GM19372 (cell line): ENCODE measurements around the gene RS1.

ENCODE experiments used
- ATAC-seq: cut with Tn5 transposase; IDR thresholded peaks from one replicate; pipeline ENCODE4 v1.9.1; 2021; ENCODE audit warnings: mild to moderate bottlenecking, low read depth, moderate library complexity; ENCODE audit not compliant: unreplicated experiment

RS1 gene

DNA sequence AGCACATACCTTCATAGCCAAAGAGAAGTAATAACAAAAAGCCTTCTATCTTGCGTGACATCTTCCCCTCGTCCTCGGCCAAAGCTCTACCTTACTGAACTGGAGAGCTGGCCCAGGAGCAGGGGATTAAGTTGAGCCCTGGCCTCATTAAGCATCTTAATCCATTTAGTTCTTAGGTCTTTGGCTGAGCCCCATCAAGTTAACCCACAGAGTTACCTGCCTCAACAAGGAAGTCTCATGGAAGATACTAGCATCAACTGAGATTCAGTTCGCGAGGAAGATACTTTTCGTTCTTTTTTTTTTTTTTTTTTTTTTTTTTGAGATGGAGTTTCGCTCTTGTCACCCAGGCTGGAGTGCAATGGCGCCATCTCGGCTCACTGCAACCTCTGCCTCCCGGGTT is at the start of gene RS1:
TSS of gene RS1 (minus strand) at position 101 of the 400 bp plus-strand sequence. CDS start at position 61, 40 bp downstream.
- no peak for ATAC-seq

DNA sequence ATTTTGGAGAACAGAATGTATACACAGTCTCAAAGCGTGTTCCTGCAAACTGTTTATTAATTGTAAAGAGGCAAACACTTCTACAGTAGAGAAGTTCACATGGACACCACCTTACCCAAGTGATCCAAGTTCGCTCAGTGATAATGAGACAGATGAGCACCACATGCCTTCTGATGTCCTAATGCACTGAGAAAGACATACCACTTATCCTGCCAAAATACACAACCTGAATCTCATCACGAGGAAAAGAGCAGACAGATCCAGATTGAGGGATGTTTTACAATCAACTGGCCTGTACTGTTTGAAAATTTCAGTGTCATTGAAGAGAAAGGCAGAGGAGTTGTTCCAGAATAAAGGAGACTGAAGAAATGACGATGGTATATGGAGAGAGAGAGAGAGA is 47.9 kb upstream of the RS1 start:
- no peak for ATAC-seq

DNA sequence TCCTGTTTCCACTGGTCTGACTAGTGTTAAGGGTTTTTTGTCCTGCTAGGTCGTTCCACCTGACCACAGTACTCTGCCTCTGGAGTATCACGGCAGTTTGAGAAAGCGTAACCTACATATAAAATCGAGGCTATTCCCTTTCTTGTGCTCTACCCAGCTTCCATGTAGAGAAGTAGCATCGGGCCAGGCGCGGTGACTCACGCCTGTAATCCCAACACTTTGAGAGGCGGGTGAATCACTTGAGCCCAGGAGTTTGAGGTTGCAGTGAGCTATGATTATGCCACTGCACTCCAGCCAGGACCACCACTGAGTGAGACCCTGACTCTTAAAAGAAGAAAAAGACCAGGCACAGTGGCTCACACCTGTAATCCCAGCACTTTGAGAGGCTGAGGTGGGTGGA is 43.0 kb upstream of the RS1 start:
- ATAC-seq, result no peak

- no peak for ATAC-seq
Measured at GRCh38 chrX:18709833-18710232, 37.9 kb upstream of the RS1 start.

DNA sequence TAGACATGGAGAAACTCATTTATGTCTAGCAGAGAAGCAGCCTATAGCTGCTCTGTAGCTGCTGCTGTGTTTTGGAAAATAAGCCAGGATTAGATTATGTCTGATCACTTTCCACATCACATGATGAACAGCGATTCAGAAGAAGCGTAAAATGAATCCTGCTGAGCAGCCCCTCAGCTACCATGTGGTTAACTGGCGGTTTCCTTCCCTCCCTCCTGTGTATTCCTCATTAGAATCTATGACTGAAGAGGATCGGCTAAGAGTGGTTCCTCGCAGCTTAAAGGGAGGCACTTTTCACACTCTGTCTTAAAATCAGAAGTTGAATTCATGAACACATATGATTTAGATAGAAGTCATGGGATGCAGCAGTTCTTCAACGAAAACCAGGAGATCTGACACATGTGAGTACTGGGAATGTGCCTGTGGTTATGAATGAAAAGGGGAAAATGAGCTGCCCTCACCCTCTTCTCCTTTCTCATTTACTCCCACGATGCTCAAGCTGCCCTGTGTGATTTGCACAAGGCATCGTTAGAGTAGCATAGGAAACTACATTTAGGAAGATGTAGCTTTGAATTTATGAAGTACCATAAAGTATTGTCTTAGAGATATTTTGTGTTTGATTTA is 35.6 kb upstream of the RS1 start, which contains the start of gene PPEF1:
TSS of gene PPEF1 (plus strand) at position 220 of the 624 bp plus-strand sequence. CDS start at position 356, 136 bp downstream.
- no peak for ATAC-seq

- no peak for ATAC-seq
Measured at GRCh38 chrX:18702362-18703195, 30.7 kb upstream of the RS1 start.

GRCh38 chrX:18701621-18702361 is 29.9 kb upstream of the RS1 start:
- no peak for ATAC-seq

GRCh38 chrX:18698737-18699650 is 27.1 kb upstream of the RS1 start:
- ATAC-seq, result no peak

DNA sequence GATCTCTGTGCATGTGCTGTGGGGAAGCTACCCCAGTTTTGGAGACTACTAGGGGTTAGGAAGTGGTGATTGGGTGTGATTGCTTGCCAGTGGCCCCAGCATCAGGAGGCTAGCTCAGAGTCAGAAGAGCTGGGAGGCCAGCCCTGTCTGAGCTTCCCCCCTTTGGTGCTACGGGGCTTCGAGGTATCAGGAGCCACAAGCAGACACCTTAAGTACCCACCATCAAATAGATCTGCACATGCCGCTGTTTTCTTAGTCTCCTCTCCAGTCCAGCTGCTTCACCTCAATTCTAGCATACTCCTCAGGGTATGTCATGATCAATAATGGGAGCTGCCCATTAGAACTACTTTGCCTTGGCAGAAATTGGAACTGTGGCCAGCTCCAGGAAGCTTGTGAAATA is 24.7 kb upstream of the RS1 start:
- ATAC-seq, result no peak

- ATAC-seq, result no peak
Measured at GRCh38 chrX:18692541-18692940, 20.6 kb upstream of the RS1 start.

DNA sequence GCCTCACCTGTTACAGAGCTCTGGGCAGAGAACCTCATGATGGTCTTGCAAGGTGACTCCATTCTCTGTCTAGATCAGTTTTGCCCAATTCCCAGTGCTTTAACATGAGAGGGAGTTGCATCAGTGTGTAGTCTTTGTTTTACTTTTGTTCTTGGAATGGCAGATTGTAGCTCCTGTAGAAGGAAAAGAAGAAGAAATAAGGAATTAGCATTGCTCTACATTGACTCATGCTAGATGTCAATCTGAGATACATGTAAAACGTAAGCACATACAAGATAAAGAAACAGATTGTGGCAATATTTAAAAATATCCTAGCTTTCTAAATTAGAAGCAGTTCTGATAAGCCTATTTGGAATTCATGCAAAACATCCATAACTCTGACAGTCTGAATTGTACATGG is 19.5 kb upstream of the RS1 start:
- no peak for ATAC-seq

- no peak for ATAC-seq
Measured at GRCh38 chrX:18687856-18688495, 16.1 kb upstream of the RS1 start.

DNA sequence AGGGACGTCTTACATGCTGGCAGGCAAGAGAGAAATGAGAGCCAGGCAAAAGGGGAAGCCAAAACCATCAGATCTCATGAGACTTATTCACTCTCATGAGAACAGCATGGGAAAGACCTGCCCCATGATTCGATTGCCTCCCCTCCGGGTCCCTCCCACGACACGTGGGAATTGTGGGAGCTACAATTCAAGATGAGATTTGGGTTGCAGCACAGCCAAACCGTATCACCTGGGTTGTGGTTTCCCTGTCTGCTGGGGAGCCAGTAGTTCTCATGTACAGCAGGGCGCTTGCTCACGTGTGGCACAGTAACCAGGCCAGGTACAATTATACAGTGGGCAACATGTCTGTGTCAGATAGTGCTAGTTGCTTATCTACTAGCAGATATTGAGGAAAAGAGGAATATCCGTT is 11.1 kb upstream of the RS1 start:
- ATAC-seq, result no peak

DNA sequence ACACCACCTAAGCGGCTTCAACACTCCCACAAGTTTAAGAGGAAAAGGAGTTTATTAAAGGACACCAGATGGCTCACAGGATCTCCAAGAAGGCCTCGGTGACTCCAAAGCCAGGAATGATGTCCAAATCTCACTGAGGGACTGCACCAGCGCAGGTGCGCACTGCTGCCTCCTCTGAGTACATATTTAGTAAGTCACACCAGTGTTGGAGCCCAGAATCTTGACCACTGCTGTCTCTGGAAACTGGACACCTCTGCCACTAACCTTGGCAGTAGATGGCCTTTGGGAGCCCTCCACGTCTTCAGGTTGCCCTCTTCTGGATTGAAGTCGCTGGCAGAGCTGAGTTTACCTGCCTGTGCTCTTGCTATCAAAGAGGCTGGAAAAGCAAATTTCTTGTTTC is 10.1 kb upstream of the RS1 start:
- ATAC-seq, result no peak

- no peak for ATAC-seq
Measured at GRCh38 chrX:18677161-18677869, 5.4 kb upstream of the RS1 start.

DNA sequence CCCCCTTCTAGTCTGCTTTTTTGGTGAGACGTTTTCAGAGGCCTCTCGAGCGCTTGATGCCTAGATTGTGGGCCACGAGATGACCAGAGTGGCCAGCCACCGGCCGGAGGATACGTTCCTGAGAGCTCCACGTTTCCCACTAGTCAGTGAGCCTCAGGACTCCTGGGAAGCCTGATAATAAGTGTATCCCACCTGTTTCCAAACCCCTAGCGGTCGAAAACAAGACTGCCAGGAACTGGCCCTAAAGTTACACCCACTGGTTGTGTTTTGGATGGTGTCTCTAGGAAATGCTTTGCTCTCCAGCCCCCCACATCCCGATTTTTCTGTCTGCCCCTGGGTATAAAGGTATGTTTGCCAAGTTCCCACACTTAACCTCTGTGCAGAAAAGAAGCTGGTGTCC is 4.6 kb upstream of the RS1 start:
- no peak for ATAC-seq

DNA sequence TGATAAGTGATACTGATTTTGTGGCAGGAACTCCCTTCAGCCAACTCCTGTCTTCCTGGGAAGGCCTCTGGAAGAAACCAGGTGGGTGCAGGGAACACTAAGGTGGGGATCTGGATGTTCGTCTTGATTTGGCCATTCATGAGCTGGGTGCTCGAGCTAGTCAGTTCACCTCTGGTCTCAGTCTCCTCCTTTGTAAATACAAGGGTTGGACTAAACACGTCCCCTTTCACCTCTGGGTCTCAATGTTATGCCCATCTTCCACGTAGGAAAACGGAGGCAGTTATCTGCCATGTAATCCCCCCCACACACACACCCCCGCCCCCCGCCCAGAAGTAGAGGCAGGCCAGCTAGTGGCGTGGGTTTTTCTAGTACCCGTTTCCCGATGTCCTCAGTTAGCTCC is 4.1 kb upstream of the RS1 start:
- ATAC-seq, result no peak

- ATAC-seq, result peak; percentile 75
Measured at GRCh38 chrX:18674788-18675735, 3.2 kb upstream of the RS1 start.
